ENCODE data around the gene PIF1. TPM values are rescaled to one million over a fixed set of nuclear protein-coding genes. Genes with fewer than 3 reads are reported as not detected.

Gene PIF1, protein sequence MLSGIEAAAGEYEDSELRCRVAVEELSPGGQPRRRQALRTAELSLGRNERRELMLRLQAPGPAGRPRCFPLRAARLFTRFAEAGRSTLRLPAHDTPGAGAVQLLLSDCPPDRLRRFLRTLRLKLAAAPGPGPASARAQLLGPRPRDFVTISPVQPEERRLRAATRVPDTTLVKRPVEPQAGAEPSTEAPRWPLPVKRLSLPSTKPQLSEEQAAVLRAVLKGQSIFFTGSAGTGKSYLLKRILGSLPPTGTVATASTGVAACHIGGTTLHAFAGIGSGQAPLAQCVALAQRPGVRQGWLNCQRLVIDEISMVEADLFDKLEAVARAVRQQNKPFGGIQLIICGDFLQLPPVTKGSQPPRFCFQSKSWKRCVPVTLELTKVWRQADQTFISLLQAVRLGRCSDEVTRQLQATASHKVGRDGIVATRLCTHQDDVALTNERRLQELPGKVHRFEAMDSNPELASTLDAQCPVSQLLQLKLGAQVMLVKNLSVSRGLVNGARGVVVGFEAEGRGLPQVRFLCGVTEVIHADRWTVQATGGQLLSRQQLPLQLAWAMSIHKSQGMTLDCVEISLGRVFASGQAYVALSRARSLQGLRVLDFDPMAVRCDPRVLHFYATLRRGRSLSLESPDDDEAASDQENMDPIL
- total RNA-seq, result 10 to 100 TPM; 14.6 to 14.7 TPM
- polyA plus RNA-seq, result 0.25 TPM

DNA sequence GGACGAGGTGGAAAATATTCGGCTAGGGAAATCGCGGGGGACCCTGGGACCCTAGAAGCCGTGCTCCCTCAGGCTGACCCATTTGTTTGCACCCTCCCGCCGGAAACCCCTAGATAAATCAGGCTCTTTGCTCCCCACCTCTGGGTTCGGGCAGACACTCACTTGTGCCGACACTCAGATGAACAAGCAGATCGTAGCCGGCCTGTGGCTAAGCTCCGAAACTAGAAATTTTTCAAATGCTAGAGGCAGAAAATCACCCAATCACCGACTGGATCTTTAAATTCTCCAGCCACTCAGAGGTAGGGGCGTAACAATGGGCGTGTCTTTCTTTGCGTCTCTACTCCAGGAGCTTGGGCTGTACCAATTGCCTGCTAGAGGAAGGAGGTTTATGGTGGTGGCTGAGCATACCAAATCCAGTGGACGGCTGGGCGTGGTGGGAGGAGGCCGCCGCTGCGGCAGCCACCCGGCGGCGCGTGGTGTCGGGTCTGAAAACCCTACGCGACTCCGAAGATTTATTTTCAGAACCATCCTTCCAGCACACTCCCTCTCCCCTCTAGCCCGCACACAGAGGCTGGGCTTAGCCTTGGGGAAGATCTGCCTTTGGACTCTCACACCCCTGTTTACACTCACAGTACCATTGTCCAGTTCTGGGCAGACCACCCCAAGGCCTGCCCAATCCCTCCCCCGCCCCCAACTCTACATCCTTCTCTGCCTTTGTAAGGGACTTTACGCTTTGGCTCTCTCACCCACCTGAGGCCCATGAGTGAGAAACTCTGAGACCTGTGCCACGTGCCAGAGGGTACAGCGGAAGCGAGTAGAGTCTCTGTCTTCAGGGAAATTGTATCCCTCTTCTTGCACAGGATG is at the start of gene PIF1:
Gene PIF1 (minus strand): TSS at position 217 of the 864 bp plus-strand sequence. CDS start 1,312 bp downstream, outside the sequence.
- H3K4me3 ChIP-seq (ENCODE audit: low read length), result peak within 1 kb of the TSS; percentile 85
- peaks cover 0 to 10% of the 10 kb centered on the region in 2 donors for H3K27me3 Mint-ChIP-seq
- ChIA-PET POLR2A (interaction anchor here (0.5 to 1.7 kb wide), 8 partner anchors 10 to 376 kb away, joined by 3 to 13 read pairs (median 4); no protein-coding TSS in a partner anchor), CTCF (interaction anchor here (1.0 to 2.6 kb wide), 5 partner anchors 11 to 80 kb away, joined by 3 to 38 read pairs (median 5); no protein-coding TSS in a partner anchor)
- H3K27ac Mint-ChIP-seq, result peak within 1 kb of the TSS; percentile 19 to 97 (median 82)
- no peaks in the 10 kb centered on the region for H3K36me3 Mint-ChIP-seq
- H3K27me3 ChIP-seq (ENCODE audit: insufficient read depth, low read length, poor library complexity, severe bottlenecking), result no peaks in the 10 kb centered on the region
- H3K4me3 Mint-ChIP-seq, result peak within 1 kb of the TSS; percentile 79 to 92 (median 89)
- H3K4me1 ChIP-seq (ENCODE audit: insufficient read depth, low read length), result peaks cover 26% of the 10 kb centered on the region
- DNase-seq, result peak; percentile 80 to 91 (median 88)
- no peaks in the 10 kb centered on the region for H3K9me3 ChIP-seq (ENCODE audit: low read length)
- H3K4me1 Mint-ChIP-seq, result peaks cover 27 to 34% (median 33%) of the 10 kb centered on the region in 3 donors
- H3K36me3 ChIP-seq (ENCODE audit: insufficient read depth, low read length), result no peaks in the 10 kb centered on the region
- H3K27ac ChIP-seq (ENCODE audit: low read depth, low read length), result peak within 1 kb of the TSS; percentile 51
- no peaks in the 10 kb centered on the region for H3K9me3 Mint-ChIP-seq

GRCh38 chr15:64870353-64870752 is 44.9 kb upstream of the PIF1 start:
- no peak for DNase-seq
- Histone ChIP-seq H3K27me3 (ENCODE audit: insufficient read depth, low read length, poor library complexity, severe bottlenecking) (no peaks in the 10 kb centered on the region), H3K36me3 (ENCODE audit: insufficient read depth, low read length) (peaks cover under 1% of the 10 kb centered on the region), H3K9me3 (ENCODE audit: low read length) (no peaks in the 10 kb centered on the region), H3K27ac (ENCODE audit: low read depth, low read length) (no peak overlapping the region), H3K4me1 (ENCODE audit: insufficient read depth, low read length) (no peaks in the 10 kb centered on the region), H3K4me3 (ENCODE audit: low read length) (no peak overlapping the region)
- Mint-ChIP-seq H3K36me3 (peaks cover 0 to 33% (median 0%) of the 10 kb centered on the region in 3 donors), H3K27ac (peak overlapping the region in 2 of 8 donors; percentile 37 to 51), H3K27me3 (no peaks in the 10 kb centered on the region), H3K4me3 (no peak overlapping the region), H3K9me3 (no peaks in the 10 kb centered on the region), H3K4me1 (peaks cover 6 to 15% (median 9%) of the 10 kb centered on the region in 3 donors)
- CTCF ChIA-PET, result interaction anchor here (1.2 kb wide), 1 partner anchor 11 kb away, joined by 3 read pairs; no protein-coding TSS in a partner anchor
- POLR2A ChIA-PET, result no interaction called here

DNA sequence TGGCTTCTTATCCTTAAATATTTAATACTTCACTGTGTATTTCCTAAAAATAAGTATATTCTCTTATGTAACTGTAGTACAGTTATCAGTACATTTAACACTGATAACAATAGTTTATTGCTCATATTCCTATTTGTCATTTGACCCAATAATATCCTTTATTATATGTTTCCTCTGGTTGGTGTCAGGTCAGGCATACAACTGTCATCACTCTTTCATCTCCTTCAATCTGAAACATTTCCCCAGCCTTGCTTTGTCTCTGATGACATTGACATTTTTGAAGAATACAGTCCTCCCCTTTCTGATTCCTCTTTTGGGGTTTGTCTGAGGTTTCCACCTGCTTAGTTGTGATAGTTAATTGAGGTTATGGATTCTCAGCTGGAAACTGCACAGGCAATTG is 44.1 kb upstream of the PIF1 start:
- peaks cover 0 to 42% (median 0%) of the 10 kb centered on the region in 3 donors for H3K36me3 Mint-ChIP-seq
- peaks cover 3 to 12% (median 9%) of the 10 kb centered on the region in 3 donors for H3K4me1 Mint-ChIP-seq
- no peaks in the 10 kb centered on the region for H3K27me3 Mint-ChIP-seq
- CTCF ChIA-PET, result no interaction called here
- POLR2A ChIA-PET, result no interaction called here
- Histone ChIP-seq H3K27me3 (ENCODE audit: insufficient read depth, low read length, poor library complexity, severe bottlenecking) (no peaks in the 10 kb centered on the region), H3K9me3 (ENCODE audit: low read length) (no peaks in the 10 kb centered on the region), H3K4me3 (ENCODE audit: low read length) (no peak overlapping the region), H3K36me3 (ENCODE audit: insufficient read depth, low read length) (peaks cover 6% of the 10 kb centered on the region), H3K27ac (ENCODE audit: low read depth, low read length) (no peak overlapping the region), H3K4me1 (ENCODE audit: insufficient read depth, low read length) (no peaks in the 10 kb centered on the region)
- H3K4me3 Mint-ChIP-seq, result no peak overlapping the region
- H3K27ac Mint-ChIP-seq, result peak overlapping the region in 4 of 8 donors; percentile 4 to 43 (median 32)
- no peak for DNase-seq
- no peaks in the 10 kb centered on the region for H3K9me3 Mint-ChIP-seq

GRCh38 chr15:64865998-64866520 is 40.6 kb upstream of the PIF1 start:
- Mint-ChIP-seq H3K36me3 (peaks cover 0 to 70% (median 5%) of the 10 kb centered on the region in 3 donors), H3K9me3 (no peaks in the 10 kb centered on the region), H3K27ac (peak overlapping the region in 3 of 8 donors; percentile 47 to 73 (median 73)), H3K27me3 (no peaks in the 10 kb centered on the region), H3K4me3 (no peak overlapping the region), H3K4me1 (peaks cover 3 to 12% (median 9%) of the 10 kb centered on the region in 3 donors)
- Histone ChIP-seq H3K9me3 (ENCODE audit: low read length) (no peaks in the 10 kb centered on the region), H3K36me3 (ENCODE audit: insufficient read depth, low read length) (peaks cover 16% of the 10 kb centered on the region), H3K4me3 (ENCODE audit: low read length) (no peak overlapping the region), H3K4me1 (ENCODE audit: insufficient read depth, low read length) (no peaks in the 10 kb centered on the region), H3K27me3 (ENCODE audit: insufficient read depth, low read length, poor library complexity, severe bottlenecking) (no peaks in the 10 kb centered on the region), H3K27ac (ENCODE audit: low read depth, low read length) (no peak overlapping the region)
- CTCF ChIA-PET, result interaction anchor here (0.9 kb wide), 1 partner anchor 15 kb away, joined by 3 read pairs; no protein-coding TSS in a partner anchor
- POLR2A ChIA-PET, result no interaction called here
- DNase-seq, result no peak

DNA sequence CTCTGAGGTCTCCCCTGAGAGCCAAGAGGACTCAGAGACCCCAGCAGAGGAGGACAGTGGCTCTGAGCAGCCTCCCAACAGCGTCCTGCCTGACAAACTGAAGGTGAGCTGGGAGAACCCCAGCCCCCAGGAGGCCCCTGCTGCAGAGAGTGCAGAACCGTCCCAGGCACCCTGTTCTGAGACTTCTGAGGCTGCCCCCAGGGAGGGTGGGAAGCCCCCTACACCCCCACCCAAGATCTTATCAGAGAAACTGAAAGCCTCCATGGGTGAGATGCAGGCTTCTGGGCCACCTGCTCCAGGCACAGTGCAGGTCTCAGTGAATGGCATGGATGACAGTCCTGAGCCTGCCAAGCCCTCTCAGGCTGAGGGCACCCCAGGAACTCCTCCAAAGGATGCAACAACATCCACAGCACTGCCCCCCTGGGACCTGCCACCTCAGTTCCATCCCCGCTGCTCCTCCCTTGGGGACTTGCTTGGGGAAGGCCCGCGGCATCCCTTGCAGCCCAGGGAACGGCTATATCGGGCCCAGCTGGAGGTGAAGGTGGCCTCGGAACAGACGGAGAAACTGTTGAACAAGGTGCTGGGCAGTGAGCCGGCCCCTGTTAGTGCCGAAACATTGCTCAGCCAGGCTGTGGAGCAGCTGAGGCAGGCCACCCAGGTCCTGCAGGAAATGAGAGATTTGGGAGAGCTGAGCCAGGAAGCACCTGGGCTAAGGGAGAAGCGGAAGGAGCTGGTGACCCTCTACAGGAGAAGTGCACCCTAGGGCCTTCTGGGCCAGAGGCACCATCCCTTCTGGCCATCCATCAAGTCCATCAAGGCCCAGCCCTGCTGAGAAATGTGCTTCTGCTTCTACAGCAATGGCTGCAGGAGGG is 39.9 kb upstream of the PIF1 start:
- no peaks in the 10 kb centered on the region for H3K9me3 Mint-ChIP-seq
- Histone ChIP-seq H3K4me1 (ENCODE audit: insufficient read depth, low read length) (no peaks in the 10 kb centered on the region), H3K9me3 (ENCODE audit: low read length) (no peaks in the 10 kb centered on the region), H3K27me3 (ENCODE audit: insufficient read depth, low read length, poor library complexity, severe bottlenecking) (no peaks in the 10 kb centered on the region), H3K27ac (ENCODE audit: low read depth, low read length) (no peak overlapping the region), H3K4me3 (ENCODE audit: low read length) (no peak overlapping the region), H3K36me3 (ENCODE audit: insufficient read depth, low read length) (peaks cover 23% of the 10 kb centered on the region)
- no peak for DNase-seq
- H3K27me3 Mint-ChIP-seq, result no peaks in the 10 kb centered on the region
- peaks cover 0 to 75% (median 8%) of the 10 kb centered on the region in 3 donors for H3K36me3 Mint-ChIP-seq
- peak overlapping the region in 2 of 8 donors; percentile 50 to 73 for H3K27ac Mint-ChIP-seq
- H3K4me3 Mint-ChIP-seq, result no peak overlapping the region
- CTCF ChIA-PET, result interaction anchor here (0.9 kb wide), 1 partner anchor 14 kb away, joined by 3 read pairs; no protein-coding TSS in a partner anchor
- H3K4me1 Mint-ChIP-seq, result peaks cover 3 to 12% (median 9%) of the 10 kb centered on the region in 3 donors
- POLR2A ChIA-PET, result no interaction called here

DNA sequence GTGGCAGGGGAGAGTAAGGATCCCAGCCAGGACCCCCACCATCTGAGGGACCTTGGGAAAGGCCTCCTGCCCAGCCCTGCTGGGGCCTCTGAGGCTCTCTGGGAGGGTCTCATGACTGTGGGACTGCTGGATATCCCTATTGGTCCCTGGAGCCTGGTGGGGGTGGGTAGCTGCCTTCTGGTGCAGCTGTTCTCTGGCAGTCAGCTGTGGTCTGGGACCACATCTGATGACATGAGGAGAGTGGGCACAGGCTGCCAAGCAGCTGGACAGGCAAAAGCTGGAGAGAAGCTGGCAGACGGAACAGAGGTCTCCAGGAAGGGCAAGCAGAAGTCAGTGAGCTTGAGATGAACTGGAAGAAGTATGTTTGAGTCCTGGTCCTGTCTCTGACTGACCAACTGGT is 38.6 kb upstream of the PIF1 start:
- H3K4me3 ChIP-seq (ENCODE audit: low read length), result no peak overlapping the region
- H3K36me3 ChIP-seq (ENCODE audit: insufficient read depth, low read length), result peaks cover 33% of the 10 kb centered on the region
- Mint-ChIP-seq H3K36me3 (peaks cover 0 to 78% (median 9%) of the 10 kb centered on the region in 3 donors), H3K4me3 (no peak overlapping the region), H3K27me3 (no peaks in the 10 kb centered on the region), H3K9me3 (no peaks in the 10 kb centered on the region), H3K4me1 (peaks cover 1 to 5% (median 2%) of the 10 kb centered on the region in 3 donors), H3K27ac (peak overlapping the region in 2 of 8 donors; percentile 17 to 58)
- ChIA-PET POLR2A (no interaction called here), CTCF (interaction anchor here (0.9 kb wide), 1 partner anchor 54 kb away, joined by 3 read pairs; no protein-coding TSS in a partner anchor)
- H3K9me3 ChIP-seq (ENCODE audit: low read length), result no peaks in the 10 kb centered on the region
- no peak overlapping the region for H3K27ac ChIP-seq (ENCODE audit: low read depth, low read length)
- H3K27me3 ChIP-seq (ENCODE audit: insufficient read depth, low read length, poor library complexity, severe bottlenecking), result no peaks in the 10 kb centered on the region
- DNase-seq, result no peak
- H3K4me1 ChIP-seq (ENCODE audit: insufficient read depth, low read length), result no peaks in the 10 kb centered on the region

- POLR2A ChIA-PET, result no interaction called here
- Mint-ChIP-seq H3K4me1 (peaks cover 18 to 21% (median 19%) of the 10 kb centered on the region in 3 donors), H3K27ac (peak overlapping the region in 4 of 8 donors; percentile 56 to 77 (median 63)), H3K9me3 (no peaks in the 10 kb centered on the region), H3K36me3 (peaks cover 0 to 90% (median 9%) of the 10 kb centered on the region in 3 donors), H3K4me3 (no peak overlapping the region), H3K27me3 (no peaks in the 10 kb centered on the region)
- no peak for DNase-seq
- CTCF ChIA-PET, result no interaction called here
- H3K27me3 ChIP-seq (ENCODE audit: insufficient read depth, low read length, poor library complexity, severe bottlenecking), result no peaks in the 10 kb centered on the region
- H3K27ac ChIP-seq (ENCODE audit: low read depth, low read length), result no peak overlapping the region
- no peak overlapping the region for H3K4me3 ChIP-seq (ENCODE audit: low read length)
- peaks cover 7% of the 10 kb centered on the region for H3K4me1 ChIP-seq (ENCODE audit: insufficient read depth, low read length)
- H3K36me3 ChIP-seq (ENCODE audit: insufficient read depth, low read length), result peaks cover 33% of the 10 kb centered on the region
- no peaks in the 10 kb centered on the region for H3K9me3 ChIP-seq (ENCODE audit: low read length)
These were observed 37.0 kb upstream of the PIF1 start for GRCh38 chr15:64862408-64862807.
